GM12878 (cell line): ENCODE results near the gene BCO1. TPM values are rescaled to one million over a fixed set of nuclear protein-coding genes. Genes with fewer than 3 reads are reported as not detected.

ENCODE experiments used
- ATAC-seq: fragments of 200-7000 bp; cut with Tn5 transposase; 3 replicates; pipeline ENCODE4 v1.9.1; 2020; ENCODE audit warnings: mild to moderate bottlenecking, moderate library complexity
- BruUV-seq: library from RNA; stranded (reverse); fragments of 400-500 nt; replicated peaks from 2 replicates; lab custom pipeline; 2021; lab: Mats Ljungman, UMichigan
- CTCF ChIA-PET: fragments of 300-600 bp; sonication (Branson Sonifier 250); formaldehyde crosslinking; extraction: SDS; loops from one replicate; lab custom pipeline; 2021; ENCODE audit warnings: inconsistent platforms; lab: Yijun Ruan, JAX
- POLR2A ChIA-PET: fragments of 350-600 bp; formaldehyde crosslinking; extraction: SDS; loops from one replicate; lab custom pipeline; 2021; ENCODE audit warnings: inconsistent platforms; lab: Charles Lee
- RAD21 ChIA-PET: fragments of 300-600 bp; sonication (Branson Sonifier 250); formaldehyde crosslinking; loops from one replicate; lab custom pipeline; 2023; ENCODE audit warnings: antibody characterized with exemption; ENCODE audit not compliant: unreplicated experiment; lab: Charles Lee
- SMC1A ChIA-PET: fragments of 300-600 bp; sonication (Branson Sonifier 250); formaldehyde crosslinking; loops from one replicate; lab custom pipeline; 2023; ENCODE audit not compliant: unreplicated experiment, uncharacterized antibody; lab: Charles Lee
- DNase-seq: peaks from one replicate; pipeline ENCODE4 v3.0.0-alpha.2; 2011; ENCODE audit warnings: low read depth, low spot score
- FAIRE-seq: peaks from 3 replicates; lab custom pipeline; 2011; peaks lifted over from hg19 to GRCh38; lab: Jason Lieb, UNC
- H2AFZ ChIP-seq: 2 replicates; pipeline ENCODE4 v1.6.0; 2011; ENCODE audit warnings: low read depth, low read length, control low read depth; ENCODE audit not compliant: control insufficient read depth
- H3K27ac ChIP-seq: 2 replicates; pipeline ENCODE4 v1.5.1; 2011; ENCODE audit warnings: control low read depth; ENCODE audit not compliant: control insufficient read depth, insufficient read depth
- H3K27me3 ChIP-seq, 2 experiments: replicated peaks in 1 of 2; 2 replicates each; pipeline versions ENCODE4 v1.6.0 to v1.6.1; 2011; ENCODE audit warnings: low read length in 1 of 2; ENCODE audit not compliant: control insufficient read depth in 2 of 2, insufficient read depth in 2 of 2
- H3K36me3 ChIP-seq, 2 experiments: 2 replicates each; pipeline ENCODE4 v1.5.1; 2011; ENCODE audit warnings: low read length in 1 of 2; ENCODE audit not compliant: control insufficient read depth in 2 of 2, insufficient read depth in 2 of 2
- H3K4me1 ChIP-seq: 2 replicates; pipeline ENCODE4 v1.6.1; 2011; ENCODE audit warnings: mild to moderate bottlenecking, low read length, moderate library complexity, mixed read lengths; ENCODE audit not compliant: control insufficient read depth, insufficient read depth
- H3K4me2 ChIP-seq: 2 replicates; pipeline ENCODE4 v1.6.0; 2011; ENCODE audit warnings: control low read depth; ENCODE audit not compliant: control insufficient read depth, insufficient read depth
- H3K4me3 ChIP-seq: fragments of 200-600 bp; sonication (generic); 2 replicates; pipeline ENCODE4 v1.5.1; 2016
- H3K79me2 ChIP-seq: 2 replicates; pipeline ENCODE4 v1.6.0; 2011; ENCODE audit warnings: low read length; ENCODE audit not compliant: control insufficient read depth, insufficient read depth
- H3K9ac ChIP-seq: 2 replicates; pipeline ENCODE4 v1.8.0; 2011; ENCODE audit warnings: low read length, control low read depth, mixed read lengths; ENCODE audit not compliant: control insufficient read depth, insufficient read depth
- H3K9me3 ChIP-seq: replicated peaks from 3 replicates; pipeline ENCODE4 v1.5.1; 2011; ENCODE audit warnings: mild to moderate bottlenecking, low read length; ENCODE audit not compliant: control insufficient read depth, insufficient read depth
- H4K20me1 ChIP-seq: 2 replicates; pipeline ENCODE4 v1.6.0; 2011; ENCODE audit not compliant: control insufficient read depth, insufficient read depth
- BCL11A ChIP-seq: IDR thresholded peaks from 2 replicates; pipeline ENCODE4 v1.6.1; 2011; ENCODE audit warnings: low read depth, low read length
- BMI1 ChIP-seq: fragments of 450-650 bp; IDR thresholded peaks from 2 replicates; pipeline ENCODE4 v1.6.1; 2016; ENCODE audit warnings: mild to moderate bottlenecking, moderate library complexity, borderline replicate concordance
- EZH2 ChIP-seq: IDR thresholded peaks from 2 replicates; pipeline ENCODE4 v1.6.1; 2012; ENCODE audit warnings: low read depth, mild to moderate bottlenecking, control low read depth, inconsistent platforms, low read length, borderline replicate concordance; ENCODE audit not compliant: control insufficient read depth
- NFYB ChIP-seq: IDR thresholded peaks from 2 replicates; pipeline ENCODE4 v1.6.1; 2011; ENCODE audit warnings: low read depth, mild to moderate bottlenecking, low read length, improper control_type of control experiment, moderate library complexity; ENCODE audit not compliant: insufficient read depth
- NR2C2 ChIP-seq: IDR thresholded peaks from 2 replicates; pipeline ENCODE4 v1.6.1; 2011; ENCODE audit warnings: borderline replicate concordance, low read depth; ENCODE audit not compliant: control insufficient read depth, insufficient read length
- PAX8 ChIP-seq: fragments of 450-650 bp; IDR thresholded peaks from 2 replicates; pipeline ENCODE4 v1.6.1; 2017; ENCODE audit warnings: mild to moderate bottlenecking, moderate library complexity
- SMAD5 ChIP-seq: IDR thresholded peaks from 2 replicates; pipeline ENCODE4 v1.6.1; 2016; ENCODE audit warnings: antibody characterized with exemption, low read depth
- SMARCA5 ChIP-seq: fragments of 450-650 bp; IDR thresholded peaks from 2 replicates; pipeline ENCODE4 v1.6.1; 2017; ENCODE audit warnings: mild to moderate bottlenecking
- STAT1 ChIP-seq: fragments of 450-650 bp; conservative IDR thresholded peaks from 2 replicates; pipeline ENCODE4 v1.6.1; 2014; ENCODE audit warnings: antibody characterized with exemption, mild to moderate bottlenecking
- YY1 ChIP-seq: IDR thresholded peaks from 2 replicates; pipeline ENCODE4 v1.6.1; 2011; ENCODE audit warnings: low read depth, mild to moderate bottlenecking, low read length
- ZNF384 ChIP-seq: IDR thresholded peaks from 2 replicates; pipeline ENCODE4 v1.6.1; 2012; ENCODE audit warnings: low read depth, mild to moderate bottlenecking, low read length, improper control_type of control experiment, borderline replicate concordance
- WGBS: methylation state at CpG from one replicate; pipeline ENCODE4 v1.1.6; 2016; ENCODE audit warnings: low lambda C conversion rate; ENCODE audit not compliant: insufficient replicate concordance, insufficient coverage; ENCODE audit errors: missing lambda C conversion rate; 5-methylcytosine and 5-hydroxymethylcytosine counted together
- in situ Hi-C: fragments of 300-500 bp; cut with MboI; formaldehyde crosslinking; loops from 9 replicates; pipeline ENCODE4 v1.14.3; 2018; ENCODE audit warnings: mixed read lengths
- intact Hi-C: fragments of 100-400 bp; cut with micrococcal nuclease; formaldehyde crosslinking; loops from one replicate; pipeline ENCODE4 v1.14.2; 2022; ENCODE audit not compliant: unreplicated experiment
- polyA plus RNA-seq, 11 experiments: library from polyadenylated mRNA; depleted of rRNA in 4 of 11; unstranded in 6 of 11; stranded (reverse) in 5 of 11; fragments of >200 nt; fragmentation: Nextera tagmentation in 4 of 11; fragmentation: Illumina TruSeq in 1 of 11; extraction: Ambion mirVana in 4 of 11; extraction: Trizol in 1 of 11; gene quantifications; 1 replicate in 1 of 11; 2 replicates in 10 of 11; pipeline versions ENCODE4 v1.2.1 to v1.2.3, GENCODE V29; 2011 to 2016; ENCODE audit warnings: inconsistent platforms in 2 of 11, missing spikeins in 2 of 11, low read depth in 1 of 11
- total RNA-seq, 4 experiments: library from RNA; depleted of rRNA in 3 of 4; stranded (reverse); fragments of >200 nt in 3 of 4; fragmentation: Illumina TruSeq in 1 of 4; extraction: Trizol in 1 of 4; gene quantifications; 2 replicates each; pipeline versions ENCODE4 v1.2.1 to v1.2.3, GENCODE V29; 2013 to 2021
- TF ChIP-seq, protein P1 (sequence below): fragments of 450-650 bp; IDR thresholded peaks from 2 replicates; pipeline ENCODE4 v1.6.1; 2017; ENCODE audit warnings: mild to moderate bottlenecking, low read depth, inconsistent platforms; ENCODE audit not compliant: poor library complexity, severe bottlenecking
- TF ChIP-seq, protein P2 (sequence below): fragments of 450-650 bp; IDR thresholded peaks from 2 replicates; pipeline ENCODE4 v1.6.1; 2018; ENCODE audit warnings: borderline replicate concordance, mild to moderate bottlenecking; ENCODE audit not compliant: partially characterized antibody

BCO1 gene
- total and polyA plus RNA-seq, 10 of the 15 experiments (the other 5 are each of a cell fraction or from before 2014, with no cell fraction given) = 0.09 to 0.21 (median 0.14) TPM; not detected in 7

GRCh38 chr16:81237282-81237681 lies 1.2 kb upstream of the BCO1 start:
- RAD21 ChIA-PET = no interaction called here
- ATAC-seq (no peak), DNase-seq (no peak), FAIRE-seq (no peak)
- TF ChIP-seq, protein P1, sequence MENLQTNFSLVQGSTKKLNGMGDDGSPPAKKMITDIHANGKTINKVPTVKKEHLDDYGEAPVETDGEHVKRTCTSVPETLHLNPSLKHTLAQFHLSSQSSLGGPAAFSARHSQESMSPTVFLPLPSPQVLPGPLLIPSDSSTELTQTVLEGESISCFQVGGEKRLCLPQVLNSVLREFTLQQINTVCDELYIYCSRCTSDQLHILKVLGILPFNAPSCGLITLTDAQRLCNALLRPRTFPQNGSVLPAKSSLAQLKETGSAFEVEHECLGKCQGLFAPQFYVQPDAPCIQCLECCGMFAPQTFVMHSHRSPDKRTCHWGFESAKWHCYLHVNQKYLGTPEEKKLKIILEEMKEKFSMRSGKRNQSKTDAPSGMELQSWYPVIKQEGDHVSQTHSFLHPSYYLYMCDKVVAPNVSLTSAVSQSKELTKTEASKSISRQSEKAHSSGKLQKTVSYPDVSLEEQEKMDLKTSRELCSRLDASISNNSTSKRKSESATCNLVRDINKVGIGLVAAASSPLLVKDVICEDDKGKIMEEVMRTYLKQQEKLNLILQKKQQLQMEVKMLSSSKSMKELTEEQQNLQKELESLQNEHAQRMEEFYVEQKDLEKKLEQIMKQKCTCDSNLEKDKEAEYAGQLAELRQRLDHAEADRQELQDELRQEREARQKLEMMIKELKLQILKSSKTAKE = no peak
- TF ChIP-seq PAX8 = no peak
- no peak for TF ChIP-seq ZNF384
- SMC1A ChIA-PET = interaction anchor here (1.0 kb wide), 1 partner anchor 22 kb away, joined by 3 read pairs; no protein-coding TSS in a partner anchor
- Histone ChIP-seq H3K4me3 (no peak overlapping the region), H2AFZ (no peak overlapping the region), H3K4me1 (no peaks in the 10 kb centered on the region), H3K79me2 (no peaks in the 10 kb centered on the region), H4K20me1 (no peaks in the 10 kb centered on the region), H3K9ac (no peak overlapping the region), H3K27me3 (no peaks in the 10 kb centered on the region), H3K9me3 (no peaks in the 10 kb centered on the region), H3K4me2 (no peak overlapping the region), H3K36me3 (no peaks in the 10 kb centered on the region), H3K27ac (no peak overlapping the region)
- in situ Hi-C loops = no loop called here
- POLR2A ChIA-PET = no interaction called here
- CTCF ChIA-PET = no interaction called here
- 63% methylated on average over 8 of the region's 8 CpGs for WGBS
- BruUV-seq = no TSS peak
- intact Hi-C loops = no loop called here

GRCh38 chr16:81237942-81238295 lies 570 bp upstream of the BCO1 start:
- H3K4me3 ChIP-seq = no peak overlapping the region
- no peak for ATAC-seq
- in situ Hi-C loops (no loop called here), intact Hi-C loops (no loop called here)
- no peaks in the 10 kb centered on the region for H4K20me1 ChIP-seq
- FAIRE-seq = no peak
- 30% methylated on average over 10 of the region's 10 CpGs for WGBS
- POLR2A ChIA-PET = no interaction called here
- H3K36me3 ChIP-seq = no peaks in the 10 kb centered on the region
- H2AFZ ChIP-seq = no peak overlapping the region
- H3K4me1 ChIP-seq = no peaks in the 10 kb centered on the region
- no peaks in the 10 kb centered on the region for H3K79me2 ChIP-seq
- H3K27ac ChIP-seq = no peak overlapping the region
- no peak overlapping the region for H3K4me2 ChIP-seq
- RAD21 ChIA-PET = no interaction called here
- no peaks in the 10 kb centered on the region for H3K27me3 ChIP-seq
- H3K9ac ChIP-seq = no peak overlapping the region
- SMC1A ChIA-PET = interaction anchor here (1.0 to 1.3 kb wide), 2 partner anchors 8 to 21 kb away, joined by 3 read pairs; no protein-coding TSS in a partner anchor
- no peak for DNase-seq
- CTCF ChIA-PET = interaction anchor here (0.9 kb wide), 2 partner anchors 33 to 96 kb away, joined by 3 to 4 read pairs; no protein-coding TSS in a partner anchor
- no peaks in the 10 kb centered on the region for H3K9me3 ChIP-seq
- BruUV-seq = no TSS peak
- TF ChIP-seq YY1 (no peak), STAT1 (no peak), SMAD5 (no peak), SMARCA5 (no peak), NR2C2 (no peak), BMI1 (no peak), NFYB (no peak), EZH2 (no peak), BCL11A (no peak)
- TF ChIP-seq, protein P2, sequence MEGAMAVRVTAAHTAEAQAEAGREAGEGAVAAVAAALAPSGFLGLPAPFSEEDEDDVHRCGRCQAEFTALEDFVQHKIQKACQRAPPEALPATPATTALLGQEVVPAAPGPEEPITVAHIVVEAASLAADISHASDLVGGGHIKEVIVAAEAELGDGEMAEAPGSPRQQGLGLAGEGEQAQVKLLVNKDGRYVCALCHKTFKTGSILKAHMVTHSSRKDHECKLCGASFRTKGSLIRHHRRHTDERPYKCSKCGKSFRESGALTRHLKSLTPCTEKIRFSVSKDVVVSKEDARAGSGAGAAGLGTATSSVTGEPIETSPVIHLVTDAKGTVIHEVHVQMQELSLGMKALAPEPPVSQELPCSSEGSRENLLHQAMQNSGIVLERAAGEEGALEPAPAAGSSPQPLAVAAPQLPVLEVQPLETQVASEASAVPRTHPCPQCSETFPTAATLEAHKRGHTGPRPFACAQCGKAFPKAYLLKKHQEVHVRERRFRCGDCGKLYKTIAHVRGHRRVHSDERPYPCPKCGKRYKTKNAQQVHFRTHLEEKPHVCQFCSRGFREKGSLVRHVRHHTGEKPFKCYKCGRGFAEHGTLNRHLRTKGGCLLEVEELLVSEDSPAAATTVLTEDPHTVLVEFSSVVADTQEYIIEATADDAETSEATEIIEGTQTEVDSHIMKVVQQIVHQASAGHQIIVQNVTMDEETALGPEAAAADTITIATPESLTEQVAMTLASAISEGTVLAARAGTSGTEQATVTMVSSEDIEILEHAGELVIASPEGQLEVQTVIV = no peak
